GM10248 (cell line): ENCODE results near the gene SLC6A8.

Experiments used
- CTCF ChIA-PET: fragments of 300-600 bp; sonication (Branson Sonifier 250); formaldehyde crosslinking; extraction: SDS; loops from one replicate; lab custom pipeline; 2021; ENCODE audit warnings: antibody characterized with exemption; lab: Yijun Ruan, JAX
- POLR2A ChIA-PET: fragments of 350-650 bp; sonication (Branson Sonifier 250); formaldehyde crosslinking; extraction: SDS; loops from one replicate; lab custom pipeline; 2020; ENCODE audit warnings: antibody characterized with exemption; lab: Yijun Ruan, JAX
- DNase-seq: peaks from one replicate; pipeline ENCODE4 v3.0.0; 2012; ENCODE audit errors: extremely low spot score
- CTCF ChIP-seq: IDR thresholded peaks from 2 replicates; pipeline ENCODE4 v1.5.1; 2012; ENCODE audit warnings: mild to moderate bottlenecking, low read depth; ENCODE audit errors: extremely low read depth, missing control alignments, control extremely low read depth

Gene SLC6A8

DNA sequence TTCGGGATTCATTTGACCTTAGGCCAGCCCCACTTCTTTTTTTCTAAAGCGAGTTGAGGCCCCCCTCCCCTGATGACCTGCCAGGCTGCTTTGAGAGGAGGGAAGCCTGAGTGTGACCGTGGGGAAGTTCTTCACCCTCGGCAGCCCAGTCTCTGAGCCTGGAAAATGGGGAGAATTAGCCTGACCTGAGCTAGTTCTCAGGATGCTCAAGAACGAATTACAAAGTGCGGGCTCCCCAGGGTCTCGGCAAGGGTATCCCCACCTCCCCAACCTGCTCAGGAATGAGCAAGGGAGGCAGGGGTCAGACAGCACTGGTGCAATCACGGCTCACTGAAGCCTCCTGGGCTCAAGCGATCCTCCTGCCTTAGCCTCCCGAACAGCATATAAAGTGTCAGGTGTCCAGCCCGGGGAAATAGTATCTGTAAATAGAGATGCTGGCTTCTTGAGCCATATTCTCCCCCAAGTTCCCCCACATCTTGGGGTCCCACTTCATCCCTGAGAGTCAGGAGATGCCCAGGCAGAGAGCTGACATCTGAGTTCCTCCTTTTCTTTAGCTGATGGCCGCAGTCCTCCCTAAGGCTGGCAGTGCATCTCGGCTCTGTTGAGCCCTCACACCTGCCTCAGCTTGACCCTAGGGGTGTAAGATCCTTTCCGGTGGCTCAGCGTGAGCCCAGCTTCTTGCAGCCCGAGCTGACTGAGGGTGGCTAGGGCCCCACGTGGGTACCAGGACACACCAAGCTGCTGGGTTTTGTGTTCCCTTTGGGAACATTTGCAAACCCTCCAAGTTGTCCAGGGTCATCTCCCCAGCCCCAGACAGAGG is 39.2 kb upstream of the SLC6A8 start:
- no peak for DNase-seq
- CTCF ChIA-PET, result interaction anchor here (0.9 to 5.1 kb wide), 11 partner anchors 9 to 701 kb away, joined by 3 to 35 read pairs (median 6); no protein-coding TSS in a partner anchor
- no peak for TF ChIP-seq CTCF
- POLR2A ChIA-PET, result no interaction called here

- POLR2A ChIA-PET, result no interaction called here
- TF ChIP-seq CTCF, result peak; percentile 65
- DNase-seq, result peak; percentile 80
- CTCF ChIA-PET, result interaction anchor here (1.0 to 5.1 kb wide), 11 partner anchors 9 to 681 kb away, joined by 3 to 35 read pairs (median 6); no protein-coding TSS in a partner anchor
These were observed 38.4 kb upstream of the SLC6A8 start for GRCh38 chrX:153649178-153649914.

- CTCF ChIA-PET, result interaction anchor here (0.7 to 5.1 kb wide), 11 partner anchors 8 to 681 kb away, joined by 3 to 35 read pairs (median 3); no protein-coding TSS in a partner anchor
- TF ChIP-seq CTCF, result no peak
- POLR2A ChIA-PET, result no interaction called here
- no peak for DNase-seq
These were observed 37.6 kb upstream of the SLC6A8 start for GRCh38 chrX:153649915-153650782.

DNA sequence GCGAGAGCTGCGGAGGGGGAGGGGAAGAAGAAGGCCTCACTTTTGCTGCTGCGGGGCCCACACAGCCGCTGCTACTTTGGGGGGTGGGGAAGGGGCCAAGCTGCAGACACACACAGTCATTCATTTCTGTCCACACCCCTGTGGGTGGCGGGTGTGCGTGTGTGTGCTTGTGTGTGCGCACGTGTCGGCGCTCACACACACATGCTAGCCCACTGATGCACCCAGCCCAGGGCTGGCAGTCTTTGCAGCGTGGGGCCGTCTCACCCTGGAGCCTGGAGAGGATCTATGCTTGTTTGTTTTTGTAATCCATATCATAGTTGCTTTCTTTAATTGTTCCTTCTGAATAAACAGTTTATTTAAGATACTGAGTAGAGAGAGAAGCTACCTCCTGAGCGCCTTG is 36.8 kb upstream of the SLC6A8 start:
- no peak for DNase-seq
- ChIA-PET CTCF (interaction anchor here (0.7 to 5.1 kb wide), 6 partner anchors 11 to 113 kb away, joined by 3 to 35 read pairs (median 4); no protein-coding TSS in a partner anchor), POLR2A (no interaction called here)
- no peak for TF ChIP-seq CTCF

- no peak for TF ChIP-seq CTCF
- CTCF ChIA-PET, result interaction anchor here (1.1 to 5.1 kb wide), 4 partner anchors 11 to 114 kb away, joined by 3 to 35 read pairs (median 4); no protein-coding TSS in a partner anchor
- DNase-seq, result no peak
- POLR2A ChIA-PET, result no interaction called here
These were observed 36.1 kb upstream of the SLC6A8 start for GRCh38 chrX:153651540-153652079.
